ENCODE data around the gene ADGRG1.
A peak's percentile ranks its signal among the peaks of the same experiment; 100 is the strongest.

The ADGRG1 gene

GRCh38 chr16:57598437-57598836 is 30.0 kb upstream of the ADGRG1 start:
- DNase-seq (ENCODE audit: low read depth) = no peak
- no peak overlapping the region for H3K4me3 ChIP-seq (ENCODE audit: low read depth, low read length)
- no peak for TF ChIP-seq CTCF (IDR thresholded peaks at IDR 0.05; ENCODE audit: control insufficient read depth, extremely low read depth, insufficient read depth)

GRCh38 chr16:57600048-57600835 is 28.2 kb upstream of the ADGRG1 start:
- TF ChIP-seq CTCF (IDR thresholded peaks at IDR 0.05; ENCODE audit: control insufficient read depth, extremely low read depth, insufficient read depth) = peak; percentile 88
- peak; percentile 11 for DNase-seq (ENCODE audit: low read depth)
- no peak overlapping the region for H3K4me3 ChIP-seq (ENCODE audit: low read depth, low read length)

GRCh38 chr16:57600952-57601580 is 27.4 kb upstream of the ADGRG1 start:
- no peak overlapping the region for H3K4me3 ChIP-seq (ENCODE audit: low read depth, low read length)
- no peak for DNase-seq (ENCODE audit: low read depth)
- no peak for TF ChIP-seq CTCF (IDR thresholded peaks at IDR 0.05; ENCODE audit: control insufficient read depth, extremely low read depth, insufficient read depth)

GRCh38 chr16:57601801-57602478 is 26.5 kb upstream of the ADGRG1 start:
- peak; percentile 11 for DNase-seq (ENCODE audit: low read depth)
- no peak for TF ChIP-seq CTCF (IDR thresholded peaks at IDR 0.05; ENCODE audit: control insufficient read depth, extremely low read depth, insufficient read depth)
- H3K4me3 ChIP-seq (ENCODE audit: low read depth, low read length) = no peak overlapping the region

GRCh38 chr16:57603115-57604024 is 25.1 kb upstream of the ADGRG1 start:
- TF ChIP-seq CTCF (IDR thresholded peaks at IDR 0.05; ENCODE audit: control insufficient read depth, extremely low read depth, insufficient read depth) = no peak
- no peak for DNase-seq (ENCODE audit: low read depth)
- H3K4me3 ChIP-seq (ENCODE audit: low read depth, low read length) = no peak overlapping the region

GRCh38 chr16:57604177-57604576 is 24.3 kb upstream of the ADGRG1 start:
- no peak for TF ChIP-seq CTCF (IDR thresholded peaks at IDR 0.05; ENCODE audit: control insufficient read depth, extremely low read depth, insufficient read depth)
- no peak for DNase-seq (ENCODE audit: low read depth)

More at GRCh38 chr16:57604177-57604576, 24.3 kb upstream of the ADGRG1 start:
- H3K4me3 ChIP-seq (ENCODE audit: low read depth, low read length) = no peak overlapping the region

Data from LNCaP clone FGC (cell line).